GM12874 (cell line): Measurements from ENCODE around the gene VASN.

Source experiments
- CTCF ChIP-seq: IDR thresholded peaks from 2 replicates; pipeline ENCODE4 v1.5.1; 2011; ENCODE audit warnings: low read depth, mild to moderate bottlenecking, control low read depth, low read length, moderate library complexity; ENCODE audit not compliant: insufficient read depth

Gene VASN

GRCh38 chr16:4404247-4404966 is 32.8 kb downstream of the VASN start:
- TF ChIP-seq CTCF = peak; percentile 73

DNA sequence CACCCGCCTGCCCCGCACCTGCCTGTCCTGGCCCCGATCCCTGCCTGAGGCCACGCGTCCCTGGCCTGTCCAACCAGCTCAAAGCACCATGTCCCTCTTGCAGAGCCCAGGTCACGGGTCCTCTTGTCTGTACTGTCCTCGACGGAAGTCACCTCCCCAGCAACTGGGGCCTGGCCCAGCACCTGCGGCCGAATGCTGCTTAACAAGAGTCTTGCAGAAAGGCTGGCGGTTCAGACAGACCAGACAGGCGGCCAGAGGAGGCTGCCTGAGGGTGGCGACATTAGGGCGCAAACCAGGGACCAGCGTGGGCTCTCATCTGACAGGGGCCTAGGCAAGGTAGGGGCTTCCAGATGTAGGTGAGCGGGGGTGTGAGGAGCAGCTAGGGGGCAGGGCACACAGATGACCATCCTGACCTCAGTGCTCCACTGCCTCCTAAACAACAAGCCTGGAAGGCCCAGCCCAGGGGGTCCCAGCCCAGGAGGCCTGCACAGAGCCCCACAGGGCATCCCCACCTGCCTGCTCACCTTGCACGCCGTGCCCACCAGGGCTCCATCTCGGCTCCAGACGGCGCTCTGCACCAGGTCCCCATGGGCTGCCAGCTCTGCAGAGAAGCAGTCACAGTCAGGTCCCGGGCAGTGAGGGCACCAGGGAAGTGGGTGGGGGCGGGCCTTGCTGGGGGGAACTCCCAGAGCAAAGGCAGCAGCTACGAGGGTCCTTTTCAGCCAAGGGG is 33.5 kb downstream of the VASN start:
- TF ChIP-seq CTCF = no peak

- TF ChIP-seq CTCF = no peak
Measured at GRCh38 chr16:4407543-4408322, 36.1 kb downstream of the VASN start.

GRCh38 chr16:4408323-4408690 is 36.7 kb downstream of the VASN start:
- no peak for TF ChIP-seq CTCF

DNA sequence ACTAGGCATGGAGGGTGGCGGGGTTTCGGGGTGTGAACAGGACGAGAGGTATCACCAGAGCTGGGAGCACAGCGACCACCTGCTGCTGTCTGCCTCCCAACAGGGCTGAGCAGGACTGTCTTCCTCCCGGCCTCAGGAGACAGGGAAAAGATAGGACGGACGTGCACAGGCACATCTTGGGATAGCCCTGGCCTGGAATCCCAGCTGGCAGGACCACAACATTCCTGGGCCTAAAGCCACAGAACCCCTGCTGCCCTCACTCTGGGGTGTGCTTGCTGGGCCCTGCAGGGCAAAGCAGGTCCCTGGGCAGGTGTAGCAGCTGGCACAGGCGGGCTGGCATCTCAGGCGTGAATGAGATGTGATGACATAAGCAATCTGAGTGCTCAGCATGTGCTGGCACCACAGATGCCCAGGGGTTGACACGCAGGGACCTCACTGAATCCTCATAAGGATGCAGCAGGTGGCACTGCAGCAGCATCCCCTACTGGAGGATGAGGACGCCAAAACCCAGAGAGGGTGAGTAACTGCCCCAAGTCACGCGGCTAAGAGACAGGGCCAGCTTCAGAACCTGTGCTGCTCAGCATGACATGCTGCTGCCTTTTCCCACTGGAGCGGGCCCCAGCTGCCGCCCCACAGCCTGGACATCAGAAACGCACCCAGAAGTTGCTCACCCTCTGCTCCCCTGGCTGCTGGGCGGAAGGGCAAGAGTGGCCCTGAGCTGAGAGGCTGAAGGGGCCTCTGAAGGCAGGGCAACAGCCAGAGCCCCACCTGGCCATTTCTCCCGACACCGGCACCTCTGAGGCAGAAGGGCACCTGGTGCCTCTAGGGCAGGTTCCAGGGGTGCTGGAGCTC is 37.7 kb downstream of the VASN start:
- no peak for TF ChIP-seq CTCF

- TF ChIP-seq CTCF = no peak
Measured at GRCh38 chr16:4410335-4411075, 38.9 kb downstream of the VASN start.
